GM18507 (cell line): ENCODE measurements around the gene ZNF669.
"Not testable (repeated sequence)": the region's sequence is repeated elsewhere in the genome, so short reads cannot be mapped to it uniquely, and the experiment has no call there.

ENCODE experiments used
- DNase-seq: peaks from one replicate; pipeline ENCODE4 v3.0.0; 2011; ENCODE audit warnings: low read depth; ENCODE audit not compliant: insufficient read length; ENCODE audit errors: extremely low spot score
- FAIRE-seq: peaks from 2 replicates; lab custom pipeline; 2011; peaks lifted over from hg19 to GRCh38; lab: Jason Lieb, UNC

The ZNF669 gene

DNA sequence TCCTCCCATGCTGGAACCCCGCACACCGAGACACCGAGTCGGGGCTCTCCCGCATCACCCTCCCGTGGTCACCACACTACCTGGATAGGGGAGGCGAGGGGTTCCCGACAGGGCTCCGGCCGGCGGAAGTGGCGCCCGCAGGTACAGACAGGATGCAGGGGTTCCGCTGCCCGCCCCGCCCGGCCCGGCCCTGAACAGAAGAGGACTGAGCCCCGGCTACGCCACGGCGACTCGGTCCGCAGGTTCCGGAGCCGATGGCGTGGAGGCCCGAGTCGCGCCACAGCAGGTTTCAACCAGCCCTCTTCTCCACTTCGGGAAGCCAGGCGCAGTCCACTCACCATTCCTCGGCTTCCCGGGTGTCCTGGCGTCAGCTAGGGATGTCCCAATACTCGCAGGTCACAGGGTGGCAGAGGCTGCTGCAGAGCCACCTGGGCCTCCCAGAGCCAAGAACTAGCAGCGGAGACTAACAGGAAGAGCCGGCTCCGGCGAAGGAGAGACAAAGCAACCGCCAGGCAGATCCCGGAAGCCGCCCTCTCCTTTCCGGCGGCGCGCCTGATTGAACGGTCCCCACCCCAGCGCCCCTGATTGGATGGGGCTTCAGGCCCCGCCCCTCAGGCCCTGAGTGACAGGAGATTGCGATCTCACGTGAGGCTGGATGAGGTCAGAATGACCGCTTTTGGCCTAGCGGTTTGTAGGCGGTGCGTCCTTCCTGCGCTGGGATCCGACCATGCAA, at the start of gene ZNF669:
ZNF669 (minus strand) TSS at position 498 of the 733 bp plus-strand sequence; CDS start at position 341, 157 bp downstream.
- FAIRE-seq (peak; percentile 93), DNase-seq (peak; percentile 86)

DNA sequence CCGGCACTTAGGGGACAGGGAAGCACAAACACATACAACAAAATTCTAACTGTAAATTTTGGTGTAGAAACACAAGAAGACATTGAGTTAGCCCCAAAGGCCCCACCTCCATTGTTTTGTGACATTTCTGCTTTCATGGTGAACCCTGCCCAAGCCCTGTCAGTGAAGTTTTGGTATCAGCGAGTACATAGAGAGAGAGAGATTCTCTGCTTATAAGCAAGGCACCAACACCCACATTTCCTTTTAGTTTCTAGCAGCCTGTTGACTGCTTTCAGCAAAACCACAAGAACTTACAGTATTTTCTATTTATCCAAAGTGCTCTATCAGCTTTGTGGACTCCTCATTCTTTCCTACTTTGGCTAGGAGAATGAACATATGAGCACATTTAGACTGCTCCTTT, 43.6 kb upstream of the ZNF669 start:
- FAIRE-seq (no peak), DNase-seq (no peak)

DNA sequence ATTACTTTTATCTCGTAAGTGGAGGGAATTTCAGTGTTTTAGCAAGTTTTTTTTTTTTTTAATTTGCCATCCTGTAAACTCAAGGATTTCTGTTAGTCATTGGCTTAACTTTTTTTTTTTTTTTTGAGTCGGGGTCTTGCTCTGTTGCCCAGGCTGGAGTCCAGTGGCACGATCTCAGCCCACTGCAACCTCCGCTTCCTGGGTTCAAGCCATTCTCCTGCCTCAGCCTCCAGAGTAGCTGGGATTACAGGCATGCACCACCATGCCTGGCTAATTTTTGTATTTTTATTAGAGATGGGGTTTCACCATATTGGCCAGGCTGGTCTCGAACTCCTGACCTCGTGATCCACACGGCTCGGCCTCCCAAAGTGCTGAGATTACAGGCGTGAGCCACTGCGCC, 43.0 kb upstream of the ZNF669 start:
- not testable (repeated sequence) for FAIRE-seq, DNase-seq

DNA sequence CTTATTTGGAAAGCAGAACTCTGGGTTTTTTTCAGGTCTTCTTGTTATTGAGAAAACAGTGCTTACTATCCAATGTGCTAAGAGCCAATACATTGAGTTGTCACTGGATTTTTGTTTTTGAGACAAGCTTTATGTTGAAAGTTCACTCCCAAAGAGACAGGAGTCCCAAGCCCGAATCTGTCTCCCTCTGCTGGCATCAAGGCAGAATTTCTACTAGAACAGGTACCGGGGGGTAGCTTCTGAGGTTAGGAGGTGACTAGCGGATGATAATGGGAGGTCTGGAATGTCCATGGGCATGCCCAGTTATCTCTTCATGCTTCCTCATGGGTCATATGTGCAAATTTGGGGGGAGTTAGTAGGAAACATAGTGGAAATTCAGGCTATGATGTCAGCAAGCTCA, 42.5 kb upstream of the ZNF669 start:
- FAIRE-seq (no peak), DNase-seq (no peak)

DNA sequence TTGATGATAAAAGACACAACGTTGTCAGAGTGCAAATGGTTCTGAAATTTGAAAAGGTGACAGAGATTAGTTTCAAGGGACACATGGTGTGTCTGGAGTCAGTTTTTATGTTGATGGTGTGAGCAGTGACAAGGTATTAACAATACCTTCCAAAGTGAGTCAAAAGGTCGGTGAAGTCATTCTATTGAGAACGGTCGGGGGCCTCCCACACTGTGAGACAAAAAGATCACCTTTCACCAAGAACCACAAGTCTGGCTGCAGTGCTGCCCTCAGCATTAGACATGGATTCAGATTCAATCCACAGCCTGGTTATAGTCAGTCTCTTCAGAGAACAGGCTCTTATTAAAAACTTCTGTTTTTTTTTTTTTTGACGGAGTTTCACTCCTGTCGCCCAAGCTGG, 41.1 kb upstream of the ZNF669 start:
- FAIRE-seq (no peak), DNase-seq (no peak)

DNA sequence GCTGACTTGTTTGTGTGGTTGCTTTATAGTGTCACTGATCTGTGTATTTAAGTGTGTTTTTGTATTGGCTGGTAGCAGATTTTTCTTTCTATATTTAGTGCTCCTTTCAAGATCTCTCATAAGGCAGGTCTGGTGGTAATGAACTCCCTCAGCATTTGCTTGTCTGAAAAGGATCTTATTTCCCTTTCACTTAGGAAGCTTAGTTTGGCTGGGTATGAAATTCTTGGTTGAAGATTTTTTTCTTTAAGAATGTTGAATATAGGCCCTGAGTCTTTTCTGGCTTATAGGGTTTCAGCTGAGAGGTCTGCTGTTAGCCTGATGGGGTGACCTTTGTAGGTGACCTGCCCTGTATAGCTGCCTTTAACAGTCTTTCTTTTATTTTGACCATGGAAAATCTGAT, 35.4 kb upstream of the ZNF669 start:
- FAIRE-seq, DNase-seq: not testable (repeated sequence)

DNA sequence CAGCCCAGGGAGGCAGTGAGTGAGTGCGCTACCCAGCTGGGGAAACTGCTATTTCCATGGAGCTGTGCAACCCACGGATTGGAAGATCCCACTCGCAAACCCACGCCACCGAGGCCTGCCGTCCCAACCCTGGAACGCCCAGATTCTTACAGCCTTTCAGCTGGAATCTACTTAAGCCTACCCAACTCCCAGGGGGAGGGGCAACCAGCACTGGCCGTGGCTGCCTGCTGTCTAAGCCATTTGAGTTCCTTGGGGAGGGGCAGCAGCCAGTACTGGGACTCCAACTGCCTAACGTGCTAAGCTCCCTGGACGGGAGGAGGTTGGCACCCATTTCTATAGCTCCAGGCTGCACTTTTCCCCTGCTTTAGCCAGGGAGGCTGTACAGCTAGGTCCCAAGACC, 27.1 kb upstream of the ZNF669 start:
- no peak for DNase-seq
- no peak for FAIRE-seq

DNA sequence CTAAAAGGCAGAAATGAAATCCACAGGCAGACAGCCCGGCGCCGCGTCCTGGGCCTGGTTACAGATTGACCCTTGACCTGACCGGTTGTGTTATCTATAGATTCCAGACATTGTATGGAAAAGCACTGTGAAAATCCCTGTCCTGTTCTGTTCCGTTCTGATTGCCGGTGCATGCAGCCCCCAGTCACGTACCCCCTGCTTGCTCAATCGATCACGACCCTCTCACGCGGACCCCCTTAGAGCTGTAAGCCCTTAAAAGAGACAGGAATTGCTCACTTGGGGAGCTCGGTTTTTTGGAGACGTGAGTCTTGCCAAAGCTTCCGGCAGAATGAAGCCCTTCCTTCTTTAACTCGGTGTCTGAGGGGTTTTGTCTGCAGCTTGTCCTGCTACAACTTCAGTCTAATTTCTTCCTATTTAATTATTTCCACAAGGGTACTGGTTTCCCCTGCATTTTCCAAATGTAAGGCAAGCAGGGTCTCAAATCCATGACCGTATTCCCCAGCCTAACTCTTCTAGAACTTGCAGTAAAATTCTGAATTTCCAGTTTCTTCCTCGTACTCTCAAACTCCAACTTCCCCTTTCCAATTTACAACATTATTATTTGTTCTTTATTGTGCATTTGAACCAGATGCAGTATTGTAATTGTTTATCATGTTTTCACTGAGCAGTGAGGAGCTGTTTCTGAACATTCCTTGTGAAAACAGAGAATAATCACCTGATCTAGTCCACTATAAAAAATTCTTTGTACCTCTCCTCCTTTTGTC, 23.5 kb upstream of the ZNF669 start:
- not testable (repeated sequence) for DNase-seq
- peak; percentile 54 for FAIRE-seq

DNA sequence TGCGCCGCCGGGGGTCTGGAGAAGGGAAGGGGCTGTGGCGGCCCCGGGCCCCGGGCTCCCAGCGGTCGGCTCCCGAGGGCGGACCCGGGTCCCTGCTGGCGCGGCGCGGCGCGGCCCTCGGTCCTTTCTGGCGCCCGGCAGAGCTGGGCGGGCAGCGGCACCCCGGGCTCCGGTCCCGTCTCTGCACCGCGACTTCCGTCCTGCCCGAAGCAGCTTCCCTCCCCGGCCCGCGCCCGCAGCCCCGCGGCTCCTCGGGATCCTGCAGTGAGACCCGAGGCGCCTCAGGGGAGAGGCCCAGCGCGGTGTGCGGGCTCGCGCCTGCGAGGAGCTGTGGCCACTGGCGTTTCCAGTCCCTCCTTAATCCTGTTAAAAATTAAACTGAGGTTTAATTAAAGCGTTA, 22.4 kb upstream of the ZNF669 start:
- FAIRE-seq: peak; percentile 78
- DNase-seq: not testable (repeated sequence)

DNA sequence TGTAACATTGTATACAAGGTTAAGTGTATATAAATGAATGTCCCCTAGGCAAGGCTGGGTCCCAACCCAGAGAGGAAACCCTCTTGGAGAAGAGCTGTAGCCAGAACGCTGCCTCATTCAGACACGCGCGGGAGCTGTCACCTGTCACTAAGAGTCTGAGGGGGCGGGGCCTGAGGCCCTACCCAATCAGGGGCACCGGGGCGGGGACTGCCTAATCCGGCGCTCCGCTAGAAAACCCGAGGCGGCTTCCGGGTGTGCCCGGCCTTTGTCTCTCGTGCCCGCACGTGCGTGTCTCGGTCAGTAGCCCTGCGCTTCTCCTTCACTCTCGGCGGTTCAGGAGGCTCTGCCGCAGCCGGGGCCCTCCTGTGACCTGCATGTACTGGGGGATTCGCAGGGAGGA, 22.0 kb upstream of the ZNF669 start:
- FAIRE-seq: peak; percentile 96

DNA sequence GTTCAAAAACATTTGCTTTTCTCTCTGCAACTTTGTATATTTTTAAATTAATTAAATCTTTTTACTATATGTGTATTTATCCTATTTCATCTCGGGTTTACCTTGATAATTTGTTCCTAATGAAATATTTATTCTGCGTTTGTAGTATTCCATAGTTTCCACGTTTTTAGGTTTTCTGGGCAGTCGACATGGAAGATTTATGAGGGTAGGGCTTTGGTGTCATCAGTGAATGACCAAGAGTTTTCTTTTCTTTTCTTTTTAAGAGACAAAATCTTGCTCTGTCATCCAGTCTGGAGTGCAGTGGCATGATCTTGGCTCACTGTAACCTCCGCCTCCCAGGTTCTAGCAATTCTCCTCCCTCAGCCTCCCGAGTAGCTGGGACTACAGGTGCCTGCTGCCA, 17.2 kb upstream of the ZNF669 start:
- DNase-seq: no peak
- no peak for FAIRE-seq

More for the DNA sequence above, 22.0 kb upstream of the ZNF669 start:
- not testable (repeated sequence) for DNase-seq

DNA sequence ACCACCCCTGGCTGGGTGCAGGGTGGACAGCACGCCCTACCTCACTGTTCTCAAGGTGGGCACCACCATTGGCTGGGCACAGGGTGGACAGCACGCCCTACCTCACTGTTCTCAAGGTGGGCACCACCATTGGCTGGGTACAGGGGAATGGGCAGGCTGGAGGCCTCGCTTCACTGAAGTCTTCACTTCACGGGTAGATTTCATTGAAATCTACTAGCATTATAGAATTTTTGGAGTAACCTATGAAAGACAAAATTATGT, 16.2 kb upstream of the ZNF669 start:
- FAIRE-seq: not testable (repeated sequence)

DNA sequence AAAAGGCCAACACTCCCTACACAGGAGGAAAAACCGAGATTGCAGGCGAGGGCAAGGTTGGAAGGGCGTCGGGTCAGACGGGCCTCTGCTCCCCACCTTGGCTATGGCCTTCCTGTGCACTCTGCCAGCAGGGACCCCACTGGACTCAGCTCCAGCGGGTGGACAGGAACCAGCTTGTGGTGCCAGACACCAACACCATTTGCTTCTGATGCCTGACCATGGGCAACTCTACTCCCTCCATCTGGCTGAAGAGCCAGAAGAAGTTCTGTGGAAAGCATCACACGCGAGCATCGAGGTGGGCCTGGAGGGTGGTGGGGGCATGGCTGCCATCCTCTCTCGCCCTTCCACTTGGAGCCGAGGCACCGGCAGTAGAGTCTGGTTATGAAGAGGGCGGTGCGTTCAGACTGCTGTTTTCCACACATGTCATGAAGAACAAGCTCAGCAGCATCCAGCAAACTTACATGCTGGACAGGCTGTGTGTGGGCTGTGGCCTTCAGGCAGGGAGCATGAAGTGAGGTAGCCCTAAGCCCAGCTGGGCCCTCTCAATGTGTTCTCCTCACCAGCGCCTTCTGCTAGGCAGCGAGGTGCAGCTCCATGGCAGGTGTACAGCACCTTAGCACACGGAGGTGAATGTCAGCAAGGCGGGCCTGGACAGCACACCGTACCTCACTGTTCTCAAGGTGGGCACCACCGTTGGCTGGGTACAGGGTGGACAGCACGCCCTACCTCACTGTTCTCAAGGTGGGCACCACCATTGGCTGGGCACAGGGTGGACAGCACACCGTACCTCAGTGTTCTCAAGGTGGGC, 15.6 kb upstream of the ZNF669 start:
- FAIRE-seq: no peak
- no peak for DNase-seq

More for the DNA sequence above, 16.2 kb upstream of the ZNF669 start:
- DNase-seq: not testable (repeated sequence)

DNA sequence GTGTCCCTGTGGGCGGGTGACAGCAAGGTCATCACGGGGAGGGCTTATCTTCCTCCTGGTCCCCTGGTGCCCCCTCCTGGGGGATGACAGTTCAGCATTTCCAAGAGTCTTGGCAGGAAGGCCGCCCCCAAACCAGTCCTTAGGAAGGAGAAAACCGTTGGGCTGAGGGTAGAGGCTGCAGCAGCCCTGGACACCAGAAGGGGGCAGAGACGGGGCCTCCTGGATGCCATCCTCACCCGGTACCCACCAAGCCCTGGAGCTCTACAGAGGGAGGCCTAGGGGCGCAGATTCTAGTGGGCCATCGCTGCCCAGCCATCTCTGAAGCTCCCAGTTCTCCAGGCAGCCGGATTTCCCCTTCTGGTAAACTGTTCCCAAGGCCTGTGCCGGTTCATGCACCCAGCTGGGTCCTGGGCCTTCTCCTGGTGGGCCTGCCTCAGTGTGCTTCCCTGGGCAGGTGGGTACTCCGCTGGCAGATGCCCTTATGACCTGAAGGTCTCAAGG, 14.8 kb upstream of the ZNF669 start:
- no peak for DNase-seq
- no peak for FAIRE-seq

DNA sequence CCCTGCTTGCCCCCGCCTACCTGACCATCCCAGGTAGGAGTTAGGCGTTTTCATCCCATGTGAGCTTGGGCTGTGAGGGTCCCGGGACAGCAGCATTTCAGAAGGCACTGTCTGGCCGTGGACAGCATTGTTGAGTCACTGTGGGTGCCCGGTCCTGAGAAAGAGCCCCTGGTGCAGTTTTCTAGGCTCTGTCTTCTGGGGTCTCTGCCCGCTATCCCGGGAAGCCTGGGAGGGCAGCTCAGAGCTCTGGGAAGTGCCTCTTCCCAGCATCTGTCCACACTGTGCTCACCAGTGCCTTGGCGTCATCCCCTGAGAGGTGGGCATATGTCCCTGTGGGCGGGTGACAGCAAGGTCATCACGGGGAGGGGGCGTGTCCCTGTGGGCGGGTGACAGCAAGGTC, 11.4 kb upstream of the ZNF669 start:
- DNase-seq: no peak
- no peak for FAIRE-seq

DNA sequence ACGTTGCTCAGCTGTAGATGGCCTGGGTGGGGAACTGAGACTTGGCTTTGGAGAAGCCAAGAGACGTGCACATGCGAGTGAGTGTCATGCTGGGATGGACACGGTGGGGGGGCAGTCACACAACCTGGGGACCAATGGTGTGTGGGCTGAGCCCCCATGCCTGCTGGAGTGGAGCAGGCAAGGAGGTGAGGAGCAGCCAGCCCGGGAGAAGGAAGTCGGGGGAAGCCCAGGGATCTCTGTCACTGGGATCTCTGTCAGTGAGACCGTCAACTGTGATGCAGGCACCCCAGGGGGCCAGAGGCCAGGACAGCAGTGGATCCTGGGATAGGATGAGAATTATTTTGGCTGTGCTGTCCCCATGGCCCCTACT, 11.0 kb upstream of the ZNF669 start:
- FAIRE-seq (no peak), DNase-seq (no peak)

DNA sequence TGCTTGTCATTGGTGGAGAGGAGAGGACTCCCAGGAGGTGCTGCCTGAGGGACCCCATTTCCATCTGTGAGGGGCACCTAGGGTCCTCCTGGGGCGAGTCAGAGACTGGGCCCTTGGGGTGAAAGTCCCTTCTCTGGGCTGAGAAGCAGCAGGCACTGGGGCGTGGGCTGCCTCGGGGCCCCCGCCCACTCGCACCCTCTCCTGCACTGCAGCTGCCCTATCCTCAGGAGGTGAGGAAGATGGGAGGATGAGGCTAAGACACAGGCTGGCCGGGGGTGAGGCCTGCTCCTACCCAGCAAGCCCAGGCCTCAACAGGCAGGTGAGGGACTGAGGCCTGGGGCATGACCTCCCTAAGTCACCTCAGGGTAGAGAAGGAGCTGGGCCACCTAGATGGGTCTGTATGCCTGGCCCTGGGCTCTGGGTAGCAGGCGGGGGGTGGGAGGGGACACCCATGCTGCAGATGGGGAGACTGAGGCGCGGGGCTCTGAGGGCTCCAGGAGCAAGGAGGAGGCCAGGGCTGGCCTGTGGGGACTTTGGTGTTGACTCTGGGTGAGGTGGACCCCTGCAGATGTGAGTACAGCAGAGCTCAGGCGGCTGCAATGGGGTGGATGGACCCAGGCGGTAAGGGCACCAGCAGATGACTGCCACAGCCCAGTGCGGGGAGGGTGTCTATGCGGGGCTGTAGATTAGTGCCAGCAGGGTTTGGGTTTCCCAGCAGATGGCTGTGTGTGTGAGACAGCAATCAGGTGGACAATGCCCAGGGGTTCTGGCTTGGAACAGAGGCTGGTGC, 10.4 kb upstream of the ZNF669 start:
- FAIRE-seq (no peak), DNase-seq (no peak)

DNA sequence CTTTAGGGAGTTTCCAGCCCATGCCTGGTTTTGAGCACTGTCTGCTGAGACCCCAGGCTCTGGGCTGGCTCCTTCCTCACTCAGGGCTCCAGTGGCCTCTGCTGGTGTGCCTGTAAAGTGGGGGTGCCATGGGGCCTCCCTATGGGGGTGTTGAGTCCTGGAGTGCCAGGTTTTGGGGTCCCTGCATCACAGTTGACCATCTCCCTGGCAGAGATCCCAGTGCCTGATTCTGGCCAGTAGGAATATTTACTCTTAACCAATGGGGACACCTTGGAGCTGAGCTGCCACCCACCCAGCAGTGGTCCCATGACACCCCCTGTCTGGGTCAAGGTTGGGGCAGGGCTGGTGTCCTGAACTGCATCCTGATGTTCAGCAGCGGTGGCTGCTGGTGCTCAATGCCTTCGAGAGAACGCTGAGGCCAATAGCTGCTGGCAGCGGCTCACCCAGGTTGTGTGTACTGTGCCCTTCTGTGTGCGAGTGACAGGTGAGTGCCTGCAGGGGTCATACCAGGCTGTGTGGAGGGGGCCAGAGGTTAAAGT, 9.6 kb upstream of the ZNF669 start:
- FAIRE-seq (no peak), DNase-seq (no peak)

DNA sequence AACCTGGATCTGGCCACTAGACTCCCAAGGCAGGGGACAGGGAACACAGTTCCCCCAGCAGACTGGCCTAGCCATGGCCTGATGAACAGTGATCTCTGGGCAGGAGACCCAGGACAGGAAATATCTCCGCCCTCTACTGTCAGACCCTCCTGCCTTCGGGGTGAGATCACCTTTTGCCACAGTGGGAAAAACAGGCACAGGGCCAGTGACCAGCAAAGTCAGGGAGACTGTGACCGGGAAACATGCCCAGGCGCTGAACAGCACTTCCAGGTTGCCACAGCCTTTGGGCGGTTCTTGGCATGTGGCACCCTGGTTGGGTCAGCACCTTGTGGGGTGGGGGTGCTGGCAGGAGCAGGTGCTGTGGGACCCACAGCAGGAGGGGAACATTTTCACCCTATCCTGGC, 8.9 kb upstream of the ZNF669 start:
- FAIRE-seq (no peak), DNase-seq (no peak)
